PC-9 (cell line): ENCODE data around the gene ROBO2. TPM values are rescaled to one million over a fixed set of nuclear protein-coding genes. Genes with fewer than 3 reads are reported as not detected.

Experiments
- BruUV-seq: library from RNA; stranded (reverse); fragments of 400-500 nt; replicated peaks from 2 replicates; lab custom pipeline; 2021; lab: Mats Ljungman, UMichigan
- CTCF ChIA-PET: fragments of 300-600 bp; sonication (Branson Sonifier 250); formaldehyde crosslinking; loops from one replicate; lab custom pipeline; 2022; ENCODE audit warnings: antibody characterized with exemption; lab: Charles Lee
- POLR2A ChIA-PET: fragments of 300-600 bp; sonication (Branson Sonifier 250); formaldehyde crosslinking; loops from one replicate; lab custom pipeline; 2022; ENCODE audit warnings: antibody characterized with exemption; ENCODE audit not compliant: unreplicated experiment; lab: Charles Lee
- DNase-seq, 2 experiments: peaks; one replicate each; pipeline versions ENCODE4 v3.0.0 to v3.0.0-alpha.2; 2015 to 2022; ENCODE audit warnings: mixed read lengths in 1 of 2
- H2AFZ ChIP-seq: fragments of 200-600 bp; sonication (generic); 2 replicates; pipeline ENCODE4 v1.8.1; 2017; ENCODE audit warnings: antibody characterized with exemption
- H3F3A ChIP-seq: fragments of 200-600 bp; sonication (generic); 2 replicates; pipeline ENCODE4 v1.8.1; 2017; ENCODE audit warnings: antibody characterized with exemption, mild to moderate bottlenecking, low read depth; ENCODE audit not compliant: insufficient read depth
- H3K27ac ChIP-seq: fragments of 200-600 bp; sonication (generic); 2 replicates; pipeline ENCODE4 v1.6.1; 2016; ENCODE audit warnings: mixed run types
- H3K27me3 ChIP-seq: fragments of 200-600 bp; sonication (generic); 2 replicates; pipeline ENCODE4 v1.6.1; 2016; ENCODE audit warnings: low read depth, mixed run types; ENCODE audit not compliant: insufficient read depth
- H3K36me3 ChIP-seq: fragments of 200-600 bp; sonication (generic); 2 replicates; pipeline ENCODE4 v1.6.1; 2016; ENCODE audit warnings: low read depth, mixed run types
- H3K4me1 ChIP-seq: fragments of 200-600 bp; sonication (generic); replicated peaks from 2 replicates; pipeline ENCODE4 v1.6.1; 2016; ENCODE audit warnings: mixed run types; ENCODE audit not compliant: insufficient read depth
- H3K4me2 ChIP-seq: fragments of 200-600 bp; sonication (generic); 2 replicates; pipeline ENCODE4 v1.6.1; 2017; ENCODE audit warnings: mixed run types
- H3K4me3 ChIP-seq: fragments of 200-600 bp; sonication (generic); 2 replicates; pipeline ENCODE4 v1.6.1; 2016; ENCODE audit warnings: mixed run types
- H3K79me2 ChIP-seq: fragments of 200-600 bp; sonication (generic); 2 replicates; pipeline ENCODE4 v1.6.1; 2017; ENCODE audit warnings: low read depth, mixed run types
- H3K9me2 ChIP-seq: fragments of 200-600 bp; sonication (generic); 2 replicates; pipeline ENCODE4 v1.8.1; 2017; ENCODE audit warnings: mild to moderate bottlenecking; ENCODE audit not compliant: insufficient read depth
- H3K9me3 ChIP-seq: fragments of 200-600 bp; sonication (generic); 2 replicates; pipeline ENCODE4 v1.8.1; 2016; ENCODE audit warnings: low read depth; ENCODE audit not compliant: insufficient read depth
- H4K20me1 ChIP-seq: fragments of 200-600 bp; sonication (generic); 2 replicates; pipeline ENCODE4 v1.8.1; 2017; ENCODE audit not compliant: insufficient read depth
- EZH2 ChIP-seq: fragments of 200-600 bp; sonication (generic); IDR thresholded peaks from 2 replicates; pipeline ENCODE4 v1.8.0; 2017; ENCODE audit warnings: antibody characterized with exemption, low read depth
- intact Hi-C: fragments of 100-400 bp; cut with micrococcal nuclease; formaldehyde crosslinking; loops from one replicate; pipeline ENCODE4 v1.10.0; 2022; ENCODE audit not compliant: unreplicated experiment
- total RNA-seq: library from RNA; stranded (reverse); gene quantifications from 2 replicates; pipeline ENCODE4 v1.2.3, GENCODE V29; 2021
- TF ChIP-seq, protein P1 (sequence below): fragments of 200-600 bp; sonication (generic); conservative IDR thresholded peaks from 2 replicates; pipeline ENCODE4 v1.6.1; 2017; ENCODE audit warnings: mixed run types, antibody characterized with exemption, mild to moderate bottlenecking, moderate library complexity

The ROBO2 gene
- total RNA-seq, 1 experiment from 2014 or later: 0.39 TPM

DNA sequence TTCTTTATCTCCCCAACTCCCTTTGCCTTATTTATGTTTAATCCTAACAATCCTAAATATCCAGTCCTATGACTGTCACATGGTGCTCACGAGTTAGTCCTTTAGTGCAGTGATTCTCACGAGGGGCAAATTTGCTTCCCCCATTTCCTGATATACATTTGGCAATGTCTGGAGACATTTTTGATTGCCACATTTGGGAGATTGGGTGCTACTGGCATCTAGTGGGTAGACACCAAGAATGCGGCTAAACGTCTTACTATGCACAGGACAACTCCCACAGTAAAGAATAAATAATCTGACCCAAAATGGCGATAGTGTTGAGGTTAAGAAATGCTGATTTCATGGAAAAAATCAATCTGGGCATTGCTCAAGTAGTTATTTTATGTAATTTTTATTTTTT is 466.5 kb downstream of the ROBO2 start:
- CTCF ChIA-PET: no interaction called here
- Histone ChIP-seq H3K4me3 (no peak overlapping the region), H3K9me2 (no peaks in the 10 kb centered on the region), H3K4me1 (no peaks in the 10 kb centered on the region), H3K36me3 (no peaks in the 10 kb centered on the region), H3K79me2 (no peaks in the 10 kb centered on the region), H4K20me1 (no peaks in the 10 kb centered on the region), H3F3A (no peaks in the 10 kb centered on the region), H3K27me3 (no peaks in the 10 kb centered on the region), H3K27ac (no peak overlapping the region), H2AFZ (no peak overlapping the region), H3K9me3 (no peaks in the 10 kb centered on the region), H3K4me2 (no peak overlapping the region)
- POLR2A ChIA-PET: no interaction called here
- intact Hi-C loops: no loop called here
- TF ChIP-seq, protein P1, sequence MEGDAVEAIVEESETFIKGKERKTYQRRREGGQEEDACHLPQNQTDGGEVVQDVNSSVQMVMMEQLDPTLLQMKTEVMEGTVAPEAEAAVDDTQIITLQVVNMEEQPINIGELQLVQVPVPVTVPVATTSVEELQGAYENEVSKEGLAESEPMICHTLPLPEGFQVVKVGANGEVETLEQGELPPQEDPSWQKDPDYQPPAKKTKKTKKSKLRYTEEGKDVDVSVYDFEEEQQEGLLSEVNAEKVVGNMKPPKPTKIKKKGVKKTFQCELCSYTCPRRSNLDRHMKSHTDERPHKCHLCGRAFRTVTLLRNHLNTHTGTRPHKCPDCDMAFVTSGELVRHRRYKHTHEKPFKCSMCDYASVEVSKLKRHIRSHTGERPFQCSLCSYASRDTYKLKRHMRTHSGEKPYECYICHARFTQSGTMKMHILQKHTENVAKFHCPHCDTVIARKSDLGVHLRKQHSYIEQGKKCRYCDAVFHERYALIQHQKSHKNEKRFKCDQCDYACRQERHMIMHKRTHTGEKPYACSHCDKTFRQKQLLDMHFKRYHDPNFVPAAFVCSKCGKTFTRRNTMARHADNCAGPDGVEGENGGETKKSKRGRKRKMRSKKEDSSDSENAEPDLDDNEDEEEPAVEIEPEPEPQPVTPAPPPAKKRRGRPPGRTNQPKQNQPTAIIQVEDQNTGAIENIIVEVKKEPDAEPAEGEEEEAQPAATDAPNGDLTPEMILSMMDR: no peak
- no peak for TF ChIP-seq EZH2
- DNase-seq: no peak
- BruUV-seq: no TSS peak

DNA sequence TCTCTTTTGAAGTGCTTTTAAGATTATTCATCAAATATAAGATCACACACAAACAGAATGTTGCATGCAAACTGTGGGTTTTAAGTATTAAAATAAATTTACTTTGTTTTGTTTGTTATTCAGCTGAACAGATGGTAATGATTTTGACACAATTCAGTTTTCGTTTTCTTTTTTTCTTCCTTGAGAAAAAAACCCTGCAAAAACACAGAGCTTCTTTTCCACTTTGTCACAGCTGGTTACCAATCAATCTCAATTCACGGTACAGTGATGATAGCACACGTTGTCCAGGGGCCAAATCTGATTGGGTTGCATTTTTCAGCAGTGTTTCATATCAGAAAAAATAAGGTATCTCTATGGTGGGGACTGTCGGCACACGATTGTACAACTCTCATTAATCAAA is 473.6 kb downstream of the ROBO2 start:
- H3K9me3 ChIP-seq: no peaks in the 10 kb centered on the region
- no peaks in the 10 kb centered on the region for H3F3A ChIP-seq
- no peaks in the 10 kb centered on the region for H3K27me3 ChIP-seq
- H3K36me3 ChIP-seq: no peaks in the 10 kb centered on the region
- no peaks in the 10 kb centered on the region for H3K9me2 ChIP-seq
- intact Hi-C loops: no loop called here
- H3K4me2 ChIP-seq: no peak overlapping the region
- BruUV-seq: no TSS peak
- DNase-seq: no peak
- TF ChIP-seq, protein P1: no peak
- TF ChIP-seq EZH2: no peak
- H3K4me1 ChIP-seq: no peaks in the 10 kb centered on the region
- H3K79me2 ChIP-seq: no peaks in the 10 kb centered on the region
- H3K4me3 ChIP-seq: no peak overlapping the region
- no peaks in the 10 kb centered on the region for H4K20me1 ChIP-seq
- ChIA-PET CTCF (interaction anchor here (0.6 kb wide), 1 partner anchor 31 kb away, joined by 3 read pairs; no protein-coding TSS in a partner anchor), POLR2A (no interaction called here)
- H2AFZ ChIP-seq: no peak overlapping the region
- no peak overlapping the region for H3K27ac ChIP-seq

DNA sequence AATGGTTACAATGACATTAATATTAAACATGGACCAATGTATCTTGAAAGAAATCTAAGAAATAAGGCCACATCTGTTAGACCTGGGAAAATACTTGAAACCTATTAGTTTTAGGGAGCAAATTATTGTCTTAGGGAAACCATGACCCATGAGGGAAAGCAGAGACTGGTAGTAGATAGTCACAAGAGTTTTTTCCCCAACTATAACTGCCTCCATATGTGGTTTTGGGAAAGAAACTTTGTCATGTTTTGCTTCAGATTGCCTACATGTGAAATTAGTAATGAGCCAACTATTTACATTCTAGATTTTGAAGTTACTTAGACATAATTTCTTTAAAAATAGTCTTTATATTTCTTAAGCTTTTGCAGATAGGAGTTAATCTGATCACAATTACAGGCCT is 474.9 kb downstream of the ROBO2 start:
- intact Hi-C loops: no loop called here
- Histone ChIP-seq H3K27ac (no peak overlapping the region), H3K4me2 (no peak overlapping the region), H3K9me3 (no peaks in the 10 kb centered on the region), H3K4me1 (no peaks in the 10 kb centered on the region), H3K36me3 (no peaks in the 10 kb centered on the region), H2AFZ (no peak overlapping the region), H3K4me3 (no peak overlapping the region), H3K27me3 (no peaks in the 10 kb centered on the region), H3F3A (no peaks in the 10 kb centered on the region), H3K9me2 (no peaks in the 10 kb centered on the region), H3K79me2 (no peaks in the 10 kb centered on the region), H4K20me1 (no peaks in the 10 kb centered on the region)
- ChIA-PET CTCF (no interaction called here), POLR2A (no interaction called here)
- TF ChIP-seq EZH2: no peak
- TF ChIP-seq, protein P1: no peak
- DNase-seq: no peak
- no TSS peak for BruUV-seq
